Pancreas (tissue), 10 donors: Measurements from ENCODE around the gene NCBP2. TPM values are rescaled to one million over a fixed set of nuclear protein-coding genes. Genes with fewer than 3 reads are reported as not detected.

Experiments used
- ATAC-seq, 4 donors: fragments of 200-7000 bp; cut with Tn5 transposase; one replicate each; pipeline versions ENCODE4 v1.8.0 to v1.9.1; 2020; ENCODE audit warnings: mild to moderate bottlenecking in 4 of 4, moderate library complexity in 4 of 4
- DNase-seq, 6 donors: peaks; one replicate each; pipeline ENCODE4 v3.0.0-alpha.2; 2020
- FAIRE-seq: peaks from 2 replicates; lab custom pipeline; 2012; peaks lifted over from hg19 to GRCh38; lab: Jason Lieb, UNC
- H3K27ac ChIP-seq, 4 donors: fragments of 200-600 bp; sonication (generic); 1 replicate in 3 of 4; 2 replicates in 1 of 4; pipeline versions ENCODE4 v1.5.0 to v1.8.0; 2020
- H3K27me3 ChIP-seq, 4 donors: fragments of 200-600 bp; one replicate each; pipeline ENCODE4 v1.8.0; 2021
- H3K36me3 ChIP-seq, 3 donors: fragments of 200-600 bp; sonication (generic) in 1 of 3; one replicate each; pipeline versions ENCODE4 v1.5.0 to v1.8.0; 2020 to 2021
- H3K4me1 ChIP-seq, 3 donors: fragments of 200-600 bp; one replicate each; pipeline ENCODE4 v1.8.0; 2021
- H3K4me3 ChIP-seq, 4 donors: fragments of 200-600 bp; sonication (generic) in 2 of 4; one replicate each; pipeline versions ENCODE4 v1.5.0 to v1.8.0; 2020 to 2021
- H3K9me3 ChIP-seq, 4 donors: fragments of 200-600 bp; one replicate each; pipeline ENCODE4 v1.8.0; 2021
- CTCF ChIP-seq, 4 donors: fragments of 200-600 bp; sonication (generic) in 3 of 4; IDR thresholded peaks; one replicate each; pipeline versions ENCODE4 v1.5.0 to v1.8.0; 2021; ENCODE audit warnings: antibody characterized with exemption in 4 of 4
- WGBS, 2 donors: extraction: QIAGEN DNeasy Blood & Tissue Kit; methylation state at CpG; one replicate each; pipeline ENCODE4 v1.1.7; 2013; 5-methylcytosine and 5-hydroxymethylcytosine counted together
- intact Hi-C, 3 donors: fragments of 100-400 bp; cut with DNase I; formaldehyde crosslinking; loops; one replicate each; pipeline versions ENCODE4 v1.11.1 to v1.14.2; 2022
- polyA plus RNA-seq, 2 donors: library from polyadenylated mRNA; stranded (reverse); fragments of 200-250 nt; gene quantifications; one replicate each; pipeline ENCODE4 v1.2.3, GENCODE V29; 2013
- total RNA-seq, 6 donors: library from RNA; stranded (reverse); fragmentation: NEBNext Ultra II Directional in 4 of 6; extraction: Animal tissue kit (Norgen Biotek cat#: 25700) in 4 of 6; gene quantifications; one replicate each; pipeline versions ENCODE4 v1.2.1 to v1.2.4, GENCODE V29; 2021 to 2023
- donor health status: healthy with polysubstance abuse.
- donor health status: DM: no; HTN: no; CAD: no; lungs with moderate emphysema.
- donor health status: DM: no; HTN: no; CAD: no.
- donor health status: control.
- donor health status: control.
- donor health status: Bipolar disorder and iron deficiency.
- donor health status: DM: yes; HTN: yes; CAD: no.
- donor health status: DM: no; HTN: no; CAD: no.
- donor health status: DM: no; HTN: no; CAD: no.
- donor health status: DM: yes; HTN: yes; CAD: no.

NCBP2 gene
- 10 to 100 TPM; 11.7 to 26.6 (median 17.9) TPM for total RNA-seq
- polyA plus RNA-seq, result 10 to 100 TPM; 23.0 to 30.1 TPM

GRCh38 chr3:196942226-196942914, at the start of gene NCBP2:
NCBP2 (minus strand) TSS chr3:196942528; CDS start chr3:196942503, 25 bp downstream.
- Histone ChIP-seq H3K9me3 (no peaks in the 10 kb centered on the region), H3K4me1 (peaks cover 5 to 18% (median 16%) of the 10 kb centered on the region in 3 donors), H3K4me3 (peak within 1 kb of the TSS; percentile 75 to 99 (median 88)), H3K36me3 (peaks cover 3 to 12% (median 5%) of the 10 kb centered on the region in 3 donors), H3K27ac (peak within 1 kb of the TSS; percentile 84 to 93 (median 90)), H3K27me3 (no peaks in the 10 kb centered on the region)
- DNase-seq (peak; percentile 97 to 100 (median 99)), ATAC-seq (peak; percentile 95 to 98 (median 96)), FAIRE-seq (no peak)
- TF ChIP-seq CTCF (IDR thresholded peaks at IDR 0.05), result peak; percentile 38 to 56 (median 40)
- intact Hi-C loops, result no loop called here
- WGBS, 2 donors, result 0% methylated on average over 72 to 77 of the region's 77 CpGs

- no peak overlapping the region for H3K4me3 ChIP-seq
- H3K9me3 ChIP-seq, result no peaks in the 10 kb centered on the region
- H3K27me3 ChIP-seq, result no peaks in the 10 kb centered on the region
- H3K36me3 ChIP-seq, result no peaks in the 10 kb centered on the region
- no peak for TF ChIP-seq CTCF (IDR thresholded peaks at IDR 0.05)
- intact Hi-C loops, result loop anchor here in 1 of 3 donors (10.0 kb wide), 1 partner anchor 193 kb away; no protein-coding TSS in a partner anchor
- WGBS, 2 donors, result 86 to 93% methylated on average over 28 of the region's 28 CpGs
- no peak overlapping the region for H3K27ac ChIP-seq
- FAIRE-seq, result no peak
- no peak for ATAC-seq
- H3K4me1 ChIP-seq, result peaks cover 0 to 7% (median 5%) of the 10 kb centered on the region in 3 donors
- DNase-seq, result peak in 2 of 6 donors; percentile 31 to 41
Measured at GRCh38 chr3:196991581-196992460, 49.5 kb upstream of the NCBP2 start.

GRCh38 chr3:196990601-196991007, 48.3 kb upstream of the NCBP2 start:
- no peak for TF ChIP-seq CTCF (IDR thresholded peaks at IDR 0.05)
- H3K27ac ChIP-seq, result no peak overlapping the region
- 92 to 93% methylated on average over 10 of the region's 10 CpGs for WGBS, 2 donors
- ATAC-seq (no peak), FAIRE-seq (no peak), DNase-seq (peak in 2 of 6 donors; percentile 39 to 48)
- no peaks in the 10 kb centered on the region for H3K27me3 ChIP-seq
- H3K4me1 ChIP-seq, result peaks cover 0 to 7% (median 5%) of the 10 kb centered on the region in 3 donors
- no peaks in the 10 kb centered on the region for H3K36me3 ChIP-seq
- no peaks in the 10 kb centered on the region for H3K9me3 ChIP-seq
- intact Hi-C loops, result loop anchor here in 1 of 3 donors (10.0 kb wide), 1 partner anchor 194 kb away; no protein-coding TSS in a partner anchor
- H3K4me3 ChIP-seq, result no peak overlapping the region

GRCh38 chr3:196989721-196990262, 47.5 kb upstream of the NCBP2 start:
- intact Hi-C loops, result loop anchor here in 1 of 3 donors (10.0 kb wide), 1 partner anchor 195 kb away; no protein-coding TSS in a partner anchor
- DNase-seq, result peak in 1 of 6 donors; percentile 36
- peak in 1 of 4 donors; percentile 35 for ATAC-seq
- TF ChIP-seq CTCF (IDR thresholded peaks at IDR 0.05), result no peak
- H3K4me1 ChIP-seq, result peaks cover 0 to 7% (median 5%) of the 10 kb centered on the region in 3 donors
- no peak overlapping the region for H3K27ac ChIP-seq
- 84 to 85% methylated on average over 19 of the region's 19 CpGs for WGBS, 2 donors
- H3K4me3 ChIP-seq, result no peak overlapping the region
- no peak for FAIRE-seq
- no peaks in the 10 kb centered on the region for H3K9me3 ChIP-seq
- no peaks in the 10 kb centered on the region for H3K36me3 ChIP-seq
- H3K27me3 ChIP-seq, result no peaks in the 10 kb centered on the region
